GM10248 (cell line): ENCODE results near the gene CSF1.

Experiments used
- CTCF ChIA-PET: fragments of 300-600 bp; sonication (Branson Sonifier 250); formaldehyde crosslinking; extraction: SDS; loops from one replicate; lab custom pipeline; 2021; ENCODE audit warnings: antibody characterized with exemption; lab: Yijun Ruan, JAX
- POLR2A ChIA-PET: fragments of 350-650 bp; sonication (Branson Sonifier 250); formaldehyde crosslinking; extraction: SDS; loops from one replicate; lab custom pipeline; 2020; ENCODE audit warnings: antibody characterized with exemption; lab: Yijun Ruan, JAX
- DNase-seq: peaks from one replicate; pipeline ENCODE4 v3.0.0; 2012; ENCODE audit errors: extremely low spot score
- CTCF ChIP-seq: IDR thresholded peaks from 2 replicates; pipeline ENCODE4 v1.5.1; 2012; ENCODE audit warnings: mild to moderate bottlenecking, low read depth; ENCODE audit errors: extremely low read depth, missing control alignments, control extremely low read depth

Gene CSF1

GRCh38 chr1:109923131-109923945, 12.7 kb downstream of the CSF1 start:
- TF ChIP-seq CTCF, result peak; percentile 20
- ChIA-PET CTCF (interaction anchor here (1.0 to 2.3 kb wide), 7 partner anchors 12 to 147 kb away, joined by 3 to 10 read pairs (median 3); partner anchors contain the start of gene AHCYL1), POLR2A (no interaction called here)
- DNase-seq, result peak; percentile 70

GRCh38 chr1:109923946-109924275, 13.3 kb downstream of the CSF1 start:
- no peak for DNase-seq
- TF ChIP-seq CTCF, result no peak
- POLR2A ChIA-PET, result no interaction called here
- CTCF ChIA-PET, result interaction anchor here (1.3 to 2.3 kb wide), 4 partner anchors 13 to 147 kb away, joined by 3 to 10 read pairs (median 4); partner anchors contain the start of gene AHCYL1

GRCh38 chr1:109924316-109924715, 13.7 kb downstream of the CSF1 start:
- no peak for TF ChIP-seq CTCF
- POLR2A ChIA-PET, result no interaction called here
- CTCF ChIA-PET, result interaction anchor here (1.1 to 2.3 kb wide), 5 partner anchors 13 to 150 kb away, joined by 3 to 10 read pairs (median 4); partner anchors contain the start of gene AHCYL1
- no peak for DNase-seq

GRCh38 chr1:109925159-109925990, 14.7 kb downstream of the CSF1 start:
- no peak for TF ChIP-seq CTCF
- ChIA-PET POLR2A (no interaction called here), CTCF (interaction anchor here (1.0 to 1.5 kb wide), 6 partner anchors 9 to 151 kb away, joined by 3 to 4 read pairs (median 3); partner anchors contain the start of gene AHCYL1)
- DNase-seq, result no peak

- CTCF ChIA-PET, result interaction anchor here (1.2 kb wide), 1 partner anchor 12 kb away, joined by 3 read pairs; no protein-coding TSS in a partner anchor
- POLR2A ChIA-PET, result no interaction called here
- no peak for DNase-seq
- TF ChIP-seq CTCF, result no peak
Measured at GRCh38 chr1:109926662-109927300, 16.1 kb downstream of the CSF1 start.

- DNase-seq, result no peak
- POLR2A ChIA-PET, result no interaction called here
- CTCF ChIA-PET, result interaction anchor here (1.2 kb wide), 1 partner anchor 11 kb away, joined by 3 read pairs; no protein-coding TSS in a partner anchor
- TF ChIP-seq CTCF, result no peak
Measured at GRCh38 chr1:109927356-109927755, 16.7 kb downstream of the CSF1 start.
